Activated T-helper 9 cell treated with anti-CD3 and anti-CD28 coated beads, Interleukin-2, amount 50 U/mL, for 16 hours (primary cell): ENCODE results near the gene DPH2.
A peak's percentile ranks its signal among the peaks of the same experiment; 100 is the strongest.

ENCODE experiments used
- DNase-seq: peaks from one replicate; pipeline ENCODE4 v3.0.0-alpha.2; 2020; ENCODE audit warnings: low read depth

The DPH2 gene

DNA sequence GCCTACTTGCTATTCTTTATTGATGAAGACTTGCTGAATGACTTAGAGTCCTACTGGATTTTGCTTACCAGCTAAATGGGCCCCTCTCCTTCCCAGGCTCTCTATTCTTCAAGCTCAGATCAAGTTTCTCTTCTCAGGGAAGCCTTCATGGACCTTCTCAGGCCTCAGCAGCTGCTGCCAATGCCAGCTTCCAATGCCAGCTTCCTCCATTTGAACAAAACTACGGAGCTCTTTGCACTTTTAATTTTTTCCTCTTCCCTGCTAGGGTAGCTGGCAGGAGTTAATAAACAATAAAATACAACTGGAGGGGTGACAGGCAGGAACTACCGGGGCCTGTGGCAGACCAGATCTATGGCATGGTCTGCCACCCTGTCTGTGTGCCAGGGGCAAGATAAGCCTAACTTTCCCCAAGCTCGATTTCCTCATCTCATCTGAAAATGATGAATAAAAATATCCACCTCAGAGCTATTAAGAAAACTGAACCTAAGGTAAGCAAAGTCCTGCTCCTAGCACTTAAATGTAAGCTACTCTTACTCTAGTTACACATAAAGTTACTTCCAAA lies 24.1 kb upstream of the DPH2 start:
- no peak for DNase-seq

DNA sequence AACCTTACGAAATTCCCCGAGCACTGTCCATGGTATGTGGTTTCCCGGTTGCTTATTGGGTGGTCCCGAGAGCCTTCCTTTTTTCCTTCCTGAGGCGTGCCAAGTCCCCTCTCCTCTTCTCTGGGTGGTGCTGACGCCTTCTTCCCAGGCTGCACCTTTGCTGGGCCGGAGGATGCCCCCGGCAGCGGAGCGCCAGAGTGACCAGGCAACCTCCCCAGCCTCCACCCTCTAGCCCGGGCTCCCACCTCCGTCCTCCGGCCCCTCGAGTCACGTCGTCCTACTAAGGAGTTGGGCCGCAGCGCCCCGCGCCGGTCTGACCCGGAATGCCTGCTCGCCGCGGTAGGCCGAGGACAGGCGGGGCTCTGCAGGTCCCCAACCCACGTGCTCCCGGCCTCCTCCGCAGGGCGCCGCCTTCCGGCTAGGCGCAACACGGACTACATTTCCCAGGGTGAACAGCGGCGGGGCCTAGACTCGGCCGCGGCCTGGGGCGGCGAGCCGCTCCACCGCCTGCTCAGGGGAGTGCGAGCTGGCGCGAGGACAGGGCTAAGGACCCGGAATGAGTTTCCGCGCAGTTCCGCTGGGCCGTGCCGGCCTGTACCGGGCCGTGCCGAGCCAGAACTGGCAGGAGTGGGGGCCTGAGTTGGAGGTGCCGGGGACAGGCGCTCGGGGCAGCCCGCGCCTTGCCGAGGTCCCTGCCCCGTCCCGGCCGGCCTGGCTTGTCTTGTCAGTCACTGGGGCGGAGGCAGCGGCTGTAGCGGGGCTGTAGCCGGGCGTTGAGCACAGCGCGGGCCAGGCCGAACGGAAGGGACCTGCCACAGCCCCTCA lies 23.4 kb upstream of the DPH2 start, which contains the start of gene IPO13:
Gene IPO13 (plus strand): TSS at position 715 of the 825 bp plus-strand sequence. CDS start 651 bp downstream, outside the sequence.
- peak; percentile 90 for DNase-seq

DNA sequence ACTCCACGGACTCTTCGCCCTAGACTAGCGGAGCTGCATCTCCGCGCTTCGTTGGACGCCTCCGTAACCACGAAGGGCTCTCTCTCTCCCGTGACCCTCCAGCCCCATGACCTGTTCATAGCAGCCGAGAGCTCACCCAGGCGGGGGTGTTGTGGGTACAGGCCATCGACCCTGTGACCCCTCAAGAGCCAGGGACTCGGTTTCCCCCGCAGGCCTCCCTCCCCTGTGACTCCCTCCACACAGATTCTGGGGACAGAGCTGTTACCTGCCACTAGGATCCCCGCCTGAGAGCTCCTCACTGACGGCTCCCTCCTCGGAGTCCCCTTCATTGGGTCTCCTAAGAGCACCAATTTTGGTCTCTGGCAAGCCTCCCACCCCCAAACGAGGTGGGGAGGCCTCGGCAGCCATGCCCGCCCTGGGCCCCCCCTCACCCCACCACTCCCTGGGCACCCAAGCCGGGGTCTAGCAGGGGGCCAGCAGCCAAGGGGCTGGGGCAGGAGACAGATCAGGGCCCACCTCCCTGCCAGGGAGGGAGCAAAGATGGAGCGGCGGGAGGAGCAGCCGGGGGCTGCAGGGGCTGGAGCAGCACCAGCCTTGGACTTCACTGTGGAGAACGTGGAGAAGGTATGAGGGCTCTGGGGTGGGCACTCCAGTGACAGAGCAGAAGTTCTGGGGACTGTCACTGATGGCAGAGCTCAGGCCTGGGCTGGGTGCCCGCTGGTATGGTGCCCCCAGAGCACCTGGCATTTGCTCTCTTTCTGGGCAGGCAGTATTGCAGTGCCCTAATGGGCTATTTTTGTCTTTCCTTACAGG lies 22.5 kb upstream of the DPH2 start:
- no peak for DNase-seq

DNA sequence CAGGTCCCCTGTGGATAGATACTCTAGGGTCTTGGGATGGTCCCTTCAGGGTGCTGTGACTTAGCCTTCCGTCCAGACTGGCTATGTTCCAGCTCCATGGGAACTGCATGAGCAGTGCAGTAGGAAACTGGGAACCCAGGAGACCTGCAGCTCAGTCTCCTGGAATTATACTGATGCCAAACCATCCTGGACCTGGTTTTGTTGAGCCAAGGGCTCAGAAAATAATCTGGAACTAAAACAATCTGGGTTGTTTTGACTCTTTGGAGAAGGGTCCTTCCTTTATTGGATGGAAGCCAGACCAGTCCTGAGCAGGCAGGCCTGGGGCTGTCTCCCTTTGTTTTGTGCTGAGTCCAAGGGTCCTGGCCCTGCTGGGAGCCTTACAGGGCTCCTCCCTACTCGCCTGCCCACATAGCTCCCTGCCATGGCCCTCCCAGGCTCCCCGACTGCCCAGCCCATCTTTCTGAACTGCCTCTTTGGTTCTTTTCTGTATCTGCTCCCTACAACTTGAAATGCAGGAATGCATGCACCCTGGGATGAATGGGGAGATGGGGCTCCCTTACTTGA lies 21.9 kb upstream of the DPH2 start:
- DNase-seq: no peak

DNA sequence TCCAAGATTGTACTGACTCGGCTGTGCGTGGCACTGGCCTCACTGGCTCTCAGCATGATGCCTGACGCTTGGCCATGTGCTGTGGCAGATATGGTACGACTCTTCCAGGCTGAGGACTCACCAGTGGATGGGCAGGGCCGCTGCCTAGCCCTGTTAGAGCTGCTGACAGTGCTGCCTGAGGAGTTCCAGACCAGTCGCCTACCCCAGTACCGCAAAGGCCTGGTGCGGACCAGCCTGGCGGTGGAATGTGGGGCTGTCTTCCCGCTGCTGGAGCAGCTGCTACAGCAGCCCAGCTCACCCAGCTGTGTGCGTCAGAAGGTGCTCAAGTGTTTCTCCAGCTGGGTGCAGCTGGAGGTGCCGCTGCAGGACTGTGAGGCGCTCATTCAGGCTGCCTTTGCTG lies 20.1 kb upstream of the DPH2 start:
- no peak for DNase-seq

DNA sequence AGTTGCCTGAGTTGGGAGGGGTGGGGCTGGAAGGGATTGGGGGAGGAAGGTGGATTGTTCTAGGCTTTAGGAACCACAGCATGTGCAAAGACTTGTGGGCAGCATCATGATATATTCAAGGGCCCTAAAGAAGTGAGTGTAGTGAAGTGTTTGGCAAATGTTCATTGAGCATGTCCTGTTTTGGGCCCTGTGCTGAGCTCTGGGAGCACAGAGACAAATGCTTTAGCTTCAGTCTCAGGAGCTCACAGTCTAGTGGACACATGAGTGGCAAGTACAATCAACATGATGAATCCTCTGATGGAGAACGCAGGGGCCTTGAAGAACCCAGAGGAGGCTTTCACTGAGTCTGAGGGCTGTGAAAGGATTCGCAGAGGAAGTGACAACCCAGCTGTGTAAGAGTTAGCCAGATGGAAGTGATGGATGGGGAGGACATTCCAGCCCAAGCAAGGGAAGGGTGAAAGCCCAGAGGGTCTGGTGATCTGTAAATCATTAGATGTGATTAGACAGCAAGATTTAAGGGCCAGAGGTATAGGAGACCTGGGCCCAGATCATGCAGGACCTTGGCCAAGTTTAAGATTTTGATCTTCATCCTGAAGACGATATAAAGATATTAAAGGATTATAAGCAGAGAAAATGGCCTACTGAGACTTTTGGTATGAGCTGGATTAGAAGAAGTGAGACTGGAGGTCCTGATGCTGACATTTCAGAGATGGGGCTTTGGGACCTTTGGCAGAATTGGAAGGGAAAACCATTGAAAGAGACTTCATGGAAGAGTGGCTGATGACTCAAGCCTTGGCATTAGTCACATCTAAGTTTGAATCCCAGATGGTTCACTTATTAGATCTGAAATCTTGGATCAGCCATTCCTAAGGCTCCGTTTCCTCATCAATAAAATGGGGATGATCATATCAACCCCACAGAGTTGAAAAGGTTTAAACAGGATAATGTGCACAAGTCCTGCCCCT lies 18.5 kb upstream of the DPH2 start:
- no peak for DNase-seq

DNA sequence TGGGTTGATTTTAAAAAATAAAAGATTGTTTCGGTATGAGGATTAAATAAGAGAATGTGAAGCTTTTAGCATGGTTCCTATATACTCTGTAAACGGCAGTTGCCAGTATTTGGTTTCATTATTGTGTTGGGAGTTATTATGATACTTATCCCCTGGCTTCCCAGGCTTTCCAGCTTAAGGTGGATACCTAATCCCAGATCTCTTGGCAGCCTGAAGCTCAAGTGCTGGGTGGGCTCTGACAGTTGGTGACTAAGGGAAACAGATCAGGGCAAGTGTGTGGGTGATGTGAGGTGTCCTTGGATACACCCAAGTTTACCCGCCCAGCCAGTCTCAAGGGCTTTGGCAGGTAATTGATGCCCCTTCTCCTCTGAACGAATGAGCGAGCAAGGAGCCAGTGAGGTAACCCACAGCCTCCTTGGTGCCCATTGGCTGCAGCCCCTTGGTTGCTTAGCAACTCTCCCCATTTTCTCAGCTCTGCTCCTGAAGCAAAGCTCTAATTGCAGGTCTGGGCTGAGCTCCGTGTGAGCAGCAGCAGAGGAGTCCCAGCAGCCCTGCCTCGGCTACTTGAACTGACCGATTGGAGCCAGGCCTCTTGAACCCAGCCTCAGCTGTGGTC lies 17.0 kb upstream of the DPH2 start:
- DNase-seq: no peak

DNA sequence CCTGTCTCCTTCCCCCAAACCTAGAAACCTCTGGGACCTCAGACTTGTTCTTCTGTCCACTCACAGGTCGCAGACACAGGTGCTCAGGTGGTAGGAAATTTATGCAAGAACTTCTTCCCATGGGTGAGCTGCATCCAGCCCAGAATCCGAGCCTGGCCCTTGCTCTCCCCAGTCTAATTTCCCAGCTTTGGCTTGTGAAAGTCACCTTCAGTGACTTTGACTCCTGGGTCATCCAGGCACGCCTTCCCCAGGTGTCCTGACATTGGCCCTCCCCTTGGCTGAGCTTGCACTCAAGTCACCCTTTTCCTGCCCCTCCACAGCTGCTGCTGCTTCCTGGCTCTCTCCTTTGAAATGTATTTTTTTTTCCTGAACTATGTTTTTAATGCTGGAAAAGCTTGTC lies 16.4 kb upstream of the DPH2 start:
- no peak for DNase-seq

DNA sequence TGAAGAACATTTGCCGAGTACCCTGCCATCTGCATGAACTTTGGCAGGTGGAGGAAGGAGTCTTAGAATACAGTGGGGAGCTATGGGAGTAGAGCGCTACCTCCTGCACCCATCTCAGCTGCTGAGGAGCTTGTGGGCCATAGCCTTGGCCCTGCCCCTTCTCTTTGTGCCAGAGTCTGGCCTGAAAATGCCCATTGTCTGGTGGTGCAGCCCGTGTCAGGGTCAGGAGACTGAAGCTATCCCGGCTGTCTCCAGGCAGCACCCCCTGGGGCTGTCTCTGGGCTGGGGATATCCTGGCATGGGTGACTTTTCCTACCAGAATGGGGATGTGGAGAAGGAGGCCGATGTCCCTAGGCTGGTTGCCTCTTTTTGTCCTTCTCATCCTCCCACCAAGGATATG lies 15.8 kb upstream of the DPH2 start:
- DNase-seq: no peak

DNA sequence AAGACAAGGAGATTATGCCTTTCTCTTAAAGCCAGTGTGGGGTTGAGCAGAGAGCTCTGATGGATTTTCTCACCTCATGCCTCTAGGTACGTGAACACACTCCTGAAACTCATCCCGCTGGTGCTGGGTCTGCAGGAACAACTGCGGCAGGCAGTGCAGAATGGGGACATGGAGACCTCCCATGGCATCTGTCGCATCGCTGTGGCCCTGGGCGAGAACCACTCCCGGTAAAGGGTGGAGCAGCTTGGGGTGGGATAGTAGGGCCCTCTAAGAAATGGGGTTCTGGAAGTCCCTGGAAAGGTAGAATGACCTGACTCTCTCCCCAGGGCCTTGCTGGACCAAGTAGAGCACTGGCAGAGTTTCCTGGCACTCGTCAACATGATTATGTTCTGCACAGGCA lies 13.6 kb upstream of the DPH2 start:
- no peak for DNase-seq

DNA sequence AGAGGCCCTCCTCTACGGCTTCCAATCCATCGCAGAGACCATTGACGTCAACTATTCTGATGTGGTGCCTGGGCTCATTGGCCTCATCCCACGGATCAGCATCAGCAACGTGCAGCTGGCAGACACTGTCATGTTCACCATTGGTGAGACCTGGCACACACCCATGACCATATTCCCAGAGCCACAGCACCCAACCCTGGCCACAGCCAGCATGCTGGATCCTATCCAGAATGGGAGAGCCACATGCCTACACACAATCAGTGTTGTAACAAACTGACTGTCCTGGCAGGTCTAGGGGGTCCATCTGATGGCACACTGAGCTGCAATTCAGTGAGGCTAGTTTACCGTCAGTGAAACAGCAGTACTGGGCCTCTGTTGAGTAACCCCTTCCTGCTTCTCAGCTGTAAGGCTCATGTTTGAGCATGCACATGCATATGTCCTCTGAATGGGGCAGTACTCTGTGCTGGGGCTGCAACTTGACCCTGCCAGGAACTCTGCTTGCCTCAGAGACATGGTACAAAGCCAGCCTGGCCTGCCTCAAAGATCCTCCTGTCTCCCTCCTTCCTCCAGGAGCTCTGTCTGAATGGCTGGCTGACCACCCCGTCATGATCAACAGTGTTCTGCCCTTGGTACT lies 12.3 kb upstream of the DPH2 start:
- no peak for DNase-seq

DNA sequence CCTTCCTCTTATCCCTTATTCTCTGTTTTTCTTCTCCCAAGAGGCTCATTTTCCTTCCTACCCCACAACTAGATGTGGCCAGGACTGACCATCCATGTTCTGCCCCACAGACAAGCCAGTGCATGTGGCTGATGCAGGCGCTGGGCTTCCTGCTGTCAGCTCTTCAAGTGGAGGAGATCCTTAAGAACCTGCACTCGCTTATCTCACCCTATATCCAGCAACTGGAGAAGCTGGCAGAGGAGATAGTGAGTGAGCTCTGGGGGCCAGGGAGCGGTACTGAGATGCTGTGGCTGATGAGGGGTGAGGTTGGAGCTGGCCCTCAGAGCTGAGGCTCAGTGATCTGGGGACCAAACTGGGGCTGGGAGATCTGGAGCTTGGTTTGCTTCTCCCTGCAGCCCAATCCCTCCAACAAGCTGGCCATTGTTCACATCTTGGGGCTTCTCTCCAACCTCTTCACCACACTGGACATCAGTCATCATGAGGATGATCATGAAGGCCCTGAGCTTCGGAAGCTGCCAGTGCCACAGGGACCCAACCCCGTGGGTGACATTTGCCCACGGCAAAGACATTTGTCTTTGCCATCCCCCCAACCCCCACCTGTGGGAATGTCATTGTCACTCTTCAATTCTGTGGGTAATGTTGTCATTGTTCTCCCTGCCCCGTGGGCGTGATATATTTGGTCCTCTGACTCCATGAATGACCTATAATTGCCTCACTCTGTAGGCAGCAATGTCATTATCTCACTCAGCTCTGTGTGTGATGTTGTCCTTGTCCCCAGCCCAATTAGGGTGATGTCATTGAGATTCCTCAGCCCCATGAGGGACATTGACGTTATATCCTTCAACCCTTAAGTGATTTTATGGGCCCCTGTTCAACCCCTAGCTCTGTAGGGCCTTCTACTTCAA lies 11.2 kb upstream of the DPH2 start:
- no peak for DNase-seq

DNA sequence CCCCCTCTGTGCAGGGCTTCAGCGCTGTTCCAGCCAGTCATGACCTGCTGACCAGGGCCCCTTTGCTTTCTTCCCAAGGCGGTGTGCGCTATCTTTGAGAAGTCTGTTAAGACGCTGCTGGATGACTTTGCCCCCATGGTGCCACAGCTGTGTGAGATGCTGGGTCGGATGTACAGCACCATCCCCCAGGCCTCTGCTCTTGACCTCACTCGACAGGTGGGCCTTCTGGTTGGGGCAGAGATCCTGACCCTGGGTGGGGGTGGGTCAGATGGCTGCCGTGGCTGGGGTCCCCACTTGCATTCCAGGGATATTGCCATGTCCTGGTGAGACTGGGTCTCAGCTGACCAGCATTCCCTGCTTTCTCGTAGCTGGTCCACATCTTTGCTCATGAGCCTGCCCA lies 9.0 kb upstream of the DPH2 start:
- DNase-seq: no peak

DNA sequence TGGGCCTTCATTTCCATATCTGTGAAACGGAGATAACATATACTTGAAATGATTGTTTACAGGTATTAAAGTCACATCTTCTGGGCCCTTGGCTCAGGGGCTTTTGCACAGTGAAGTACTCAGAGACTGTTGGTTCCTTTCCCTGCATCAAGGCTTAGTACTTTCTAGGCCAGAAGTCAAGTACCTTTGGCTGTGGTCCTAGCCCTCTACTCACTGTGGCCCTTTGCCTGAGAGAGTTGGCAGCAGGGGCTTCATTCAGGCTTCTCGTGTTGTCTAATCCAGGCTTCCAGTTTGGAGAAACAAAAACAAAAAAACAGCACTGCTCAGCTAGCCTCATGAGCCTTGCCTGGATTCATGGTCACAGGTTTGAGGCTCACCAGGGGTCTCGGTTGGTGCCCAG lies 8.1 kb upstream of the DPH2 start:
- DNase-seq: no peak

DNA sequence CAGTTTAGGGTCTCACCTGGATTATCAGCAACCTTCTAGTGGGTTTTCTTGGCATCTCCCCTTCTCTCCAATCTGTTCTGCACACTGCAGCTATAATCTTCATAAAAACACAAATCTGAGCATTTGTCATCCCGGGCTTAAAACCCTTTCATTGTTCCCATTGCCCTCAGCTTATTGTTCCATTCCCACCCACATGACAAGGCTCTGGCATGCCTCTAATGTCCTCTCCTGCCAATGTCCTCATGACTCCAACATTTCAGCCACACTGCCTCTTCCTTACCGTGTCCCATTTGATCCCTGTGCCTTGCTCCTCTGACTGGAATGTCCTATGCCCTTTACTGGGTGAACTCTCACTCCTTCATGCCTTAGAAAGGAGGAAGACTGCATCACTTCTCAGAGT lies 7.5 kb upstream of the DPH2 start:
- DNase-seq: no peak

DNA sequence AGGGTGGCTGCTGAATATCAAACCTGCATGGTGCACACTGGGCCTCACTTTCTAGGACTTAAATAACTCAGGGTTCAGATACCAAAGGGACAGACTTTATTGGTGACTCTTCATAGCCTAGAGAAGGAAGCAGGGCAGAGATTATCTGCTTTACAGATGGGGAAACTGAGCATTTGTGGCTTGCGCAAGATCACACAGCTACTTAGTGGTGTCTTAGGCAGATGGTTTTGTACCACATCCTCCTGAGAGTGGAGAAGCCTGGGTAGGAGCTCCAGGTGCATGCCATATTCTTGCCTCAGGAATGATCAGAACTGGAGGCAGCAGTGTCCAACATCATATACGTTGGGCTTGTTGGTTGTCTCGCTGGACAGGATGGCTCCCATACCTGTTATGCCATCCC lies 6.8 kb upstream of the DPH2 start:
- DNase-seq: no peak

DNA sequence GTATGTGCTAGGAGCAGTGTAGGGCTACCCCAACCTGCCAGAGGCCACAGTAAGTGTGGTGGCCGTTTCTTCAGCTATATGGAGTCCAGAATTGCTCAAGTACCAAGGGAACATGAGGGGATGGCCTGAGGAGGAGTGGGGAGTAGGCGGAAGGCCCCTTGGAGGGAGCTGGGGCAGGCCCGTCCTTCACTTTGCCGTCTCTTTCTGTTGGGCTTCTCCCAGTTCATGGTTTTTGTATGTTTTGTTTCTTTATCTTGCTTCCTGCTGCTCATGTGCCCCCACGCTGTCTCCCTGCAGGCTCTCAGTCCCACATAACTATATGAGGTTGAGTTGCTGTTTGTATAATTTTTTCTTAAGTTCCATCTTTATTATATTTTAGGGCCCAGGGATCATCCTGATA lies 5.9 kb upstream of the DPH2 start:
- no peak for DNase-seq

DNA sequence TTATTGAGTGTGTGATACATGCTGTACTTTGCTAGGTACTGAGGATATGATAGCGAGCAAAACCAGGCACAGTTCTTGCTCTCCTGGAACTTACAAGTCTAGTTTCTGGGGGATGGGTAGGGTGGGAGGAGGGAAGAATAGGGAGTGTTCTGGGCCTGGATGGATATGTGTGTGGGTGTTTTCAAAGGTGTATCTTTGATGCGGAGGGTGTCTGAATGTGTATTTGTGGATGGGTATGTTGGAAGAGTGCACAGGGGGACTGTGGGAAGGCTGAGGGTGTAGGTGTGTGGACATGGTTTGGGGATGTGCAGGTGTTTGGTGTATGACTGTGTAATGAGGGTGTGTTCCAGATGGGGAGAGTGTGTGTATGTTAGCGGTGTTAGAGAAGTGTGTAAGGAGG lies 4.5 kb upstream of the DPH2 start:
- DNase-seq: no peak

DNA sequence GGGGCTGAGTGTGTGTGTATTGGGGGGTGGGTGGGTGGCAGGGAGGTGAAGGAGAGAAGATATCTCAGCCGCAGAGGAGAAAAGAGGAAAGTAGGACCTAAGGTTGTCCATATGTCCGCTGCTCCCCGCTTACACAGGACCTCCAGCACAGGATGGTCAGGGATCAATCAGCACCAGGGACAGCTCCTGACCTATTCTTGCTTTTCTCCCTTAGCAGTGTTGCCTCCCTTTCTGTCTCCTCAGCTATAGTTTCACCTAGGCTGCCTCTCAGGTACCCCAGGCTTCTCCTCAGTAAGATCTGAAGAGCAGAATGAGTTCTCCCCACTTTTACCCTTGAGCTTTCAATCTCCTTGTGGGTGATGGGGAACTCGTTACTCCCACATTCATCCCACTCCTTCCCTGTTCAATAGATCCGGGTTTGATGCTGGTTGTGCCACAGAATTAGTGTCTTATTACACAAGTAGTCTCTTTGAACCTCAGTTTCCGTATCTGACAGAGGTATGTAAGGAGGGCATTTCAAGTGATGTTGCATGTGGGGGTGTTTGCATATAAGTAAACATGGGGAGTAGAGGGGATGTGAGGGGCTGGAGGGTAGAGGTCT lies 1.4 kb upstream of the DPH2 start:
- DNase-seq: no peak
